SK-N-SH (cell line): ENCODE results near the gene SIRT3. TPM values are rescaled to one million over a fixed set of nuclear protein-coding genes. Genes with fewer than 3 reads are reported as not detected.

Source experiments
- CTCF ChIA-PET: fragments of 300-600, 350-600 bp; formaldehyde crosslinking; extraction: SDS; loops from one replicate; lab custom pipeline; 2021; lab: Yijun Ruan, JAX
- POLR2A ChIA-PET: fragments of 350-600 bp; sonication (Branson Sonifier 250); formaldehyde crosslinking; extraction: SDS; loops from one replicate; lab custom pipeline; 2020; ENCODE audit warnings: antibody characterized with exemption, inconsistent platforms; lab: Yijun Ruan, JAX
- DNase-seq: peaks from one replicate; pipeline ENCODE4 v3.0.0; 2012
- H2AFZ ChIP-seq: fragments of 200-600 bp; sonication (generic); 2 replicates; pipeline ENCODE4 v1.8.1; 2016; ENCODE audit warnings: antibody characterized with exemption, mild to moderate bottlenecking, low read depth
- H3F3A ChIP-seq: fragments of 200-600 bp; sonication (generic); replicated peaks from 2 replicates; pipeline ENCODE3; 2016; ENCODE audit warnings: antibody characterized with exemption, mild to moderate bottlenecking; ENCODE audit not compliant: insufficient read depth
- H3K27ac ChIP-seq, 2 experiments: fragments of 200-500 bp in 1 of 2; fragments of 200-600 bp in 1 of 2; sonication (Bioruptor generic) in 1 of 2; sonication (generic), shearing (Covaris generic) in 1 of 2; 2 replicates each; pipeline versions ENCODE4 v1.5.1 to v1.6.1; 2014 to 2016; ENCODE audit warnings: low read depth in 2 of 2, inconsistent platforms in 1 of 2, low read length in 1 of 2, mild to moderate bottlenecking in 1 of 2, mixed read lengths in 1 of 2
- H3K27me3 ChIP-seq: fragments of 200-600 bp; sonication (generic), shearing (Covaris generic); 2 replicates; pipeline ENCODE4 v1.6.1; 2016; ENCODE audit warnings: mixed run types; ENCODE audit not compliant: insufficient read depth
- H3K36me3 ChIP-seq, 2 experiments: fragments of 200-500 bp in 1 of 2; fragments of 200-600 bp in 1 of 2; sonication (Bioruptor generic) in 1 of 2; sonication (generic) in 1 of 2; replicated peaks in 1 of 2; 2 replicates each; pipeline versions ENCODE3 to v1.5.1; 2014 to 2016; ENCODE audit warnings: low read length in 1 of 2, mild to moderate bottlenecking in 1 of 2; ENCODE audit not compliant: insufficient read depth in 2 of 2, control insufficient read depth in 1 of 2
- H3K4me1 ChIP-seq, 2 experiments: fragments of 200-500 bp in 1 of 2; fragments of 200-600 bp in 1 of 2; sonication (Bioruptor generic) in 1 of 2; sonication (generic), shearing (Covaris generic) in 1 of 2; 2 replicates each; pipeline versions ENCODE4 v1.5.1 to v1.6.1; 2014 to 2016; ENCODE audit warnings: low read depth in 1 of 2, low read length in 1 of 2, mixed run types in 1 of 2; ENCODE audit not compliant: insufficient read depth in 2 of 2, control insufficient read depth in 1 of 2
- H3K4me2 ChIP-seq: fragments of 200-600 bp; sonication (generic), shearing (Covaris generic); 2 replicates; pipeline ENCODE4 v1.6.1; 2017; ENCODE audit warnings: mixed run types
- H3K4me3 ChIP-seq, 2 experiments: fragments of 200-500 bp in 1 of 2; fragments of 200-600 bp in 1 of 2; sonication (Bioruptor generic) in 1 of 2; sonication (generic), shearing (Covaris generic) in 1 of 2; 2 replicates each; pipeline versions ENCODE4 v1.5.1 to v1.8.1; 2014 to 2016; ENCODE audit warnings: low read depth in 2 of 2, inconsistent platforms in 1 of 2, low read length in 1 of 2, mild to moderate bottlenecking in 1 of 2, mixed read lengths in 1 of 2, moderate library complexity in 1 of 2
- H3K79me2 ChIP-seq: fragments of 200-600 bp; sonication (generic); 2 replicates; pipeline ENCODE4 v1.8.1; 2017; ENCODE audit warnings: mild to moderate bottlenecking; ENCODE audit not compliant: insufficient read depth
- H3K9ac ChIP-seq: fragments of 200-600 bp; sonication (generic); 2 replicates; pipeline ENCODE4 v1.6.1; 2017; ENCODE audit warnings: mixed run types
- H3K9me2 ChIP-seq: fragments of 200-600 bp; sonication (generic); 2 replicates; pipeline ENCODE4 v1.6.1; 2017; ENCODE audit warnings: mixed run types
- H3K9me3 ChIP-seq: fragments of 200-600 bp; sonication (generic); 2 replicates; pipeline ENCODE4 v1.6.1; 2017; ENCODE audit warnings: mixed run types, mild to moderate bottlenecking, moderate library complexity
- H4K20me1 ChIP-seq: fragments of 200-600 bp; sonication (generic); 2 replicates; pipeline ENCODE4 v1.6.1; 2017; ENCODE audit warnings: mild to moderate bottlenecking, mixed run types; ENCODE audit not compliant: insufficient read depth
- CHD2 ChIP-seq: fragments of 150-350 bp; IDR thresholded peaks from 2 replicates; pipeline ENCODE4 v1.6.1; 2018; ENCODE audit warnings: low read length; ENCODE audit not compliant: partially characterized antibody
- CTCF ChIP-seq: fragments of 200-600 bp; sonication (generic); IDR thresholded peaks from 2 replicates; pipeline ENCODE4 v1.6.1; 2017; ENCODE audit warnings: antibody characterized with exemption, mild to moderate bottlenecking, moderate library complexity
- ELF1 ChIP-seq: IDR thresholded peaks from 2 replicates; pipeline ENCODE4 v1.4.0; 2012
- EP300 ChIP-seq, 2 experiments: IDR thresholded peaks; 2 replicates each; pipeline versions ENCODE4 v1.4.0 to v1.6.1; 2012; ENCODE audit warnings: borderline replicate concordance in 1 of 2, low read depth in 1 of 2, low read length in 1 of 2
- EZH2phosphoT487 ChIP-seq: fragments of 200-600 bp; sonication (generic); IDR thresholded peaks from 2 replicates; pipeline ENCODE4 v1.6.1; 2017; ENCODE audit warnings: low read depth, mixed run types, mild to moderate bottlenecking, antibody characterized with exemption, moderate library complexity, borderline replicate concordance
- GABPA ChIP-seq: IDR thresholded peaks from 2 replicates; pipeline ENCODE4 v1.4.0; 2012; ENCODE audit warnings: low read depth, mild to moderate bottlenecking
- IRF3 ChIP-seq: fragments of 150-350 bp; IDR thresholded peaks from 2 replicates; pipeline ENCODE4 v1.6.1; 2016; ENCODE audit warnings: mild to moderate bottlenecking, low read depth, low read length
- JUND ChIP-seq: IDR thresholded peaks from 2 replicates; pipeline ENCODE4 v1.4.0; 2012
- MAX ChIP-seq: IDR thresholded peaks from 2 replicates; pipeline ENCODE4 v1.4.0; 2012; ENCODE audit warnings: low read depth
- MEF2A ChIP-seq: IDR thresholded peaks from 2 replicates; pipeline ENCODE4 v1.4.0; 2012; ENCODE audit warnings: low read depth, borderline replicate concordance
- MXI1 ChIP-seq: IDR thresholded peaks from 2 replicates; pipeline ENCODE4 v1.6.1; 2012; ENCODE audit warnings: mild to moderate bottlenecking, low read depth, low read length, improper control_type of control experiment
- NFIC ChIP-seq: IDR thresholded peaks from 2 replicates; pipeline ENCODE4 v1.4.0; 2012; ENCODE audit warnings: borderline replicate concordance
- POLR2AphosphoS5 ChIP-seq: IDR thresholded peaks from 2 replicates; pipeline ENCODE4 v1.6.1; 2012; ENCODE audit warnings: low read depth, low read length
- RCOR1 ChIP-seq: fragments of 150-350 bp; IDR thresholded peaks from 2 replicates; pipeline ENCODE4 v1.6.1; 2017; ENCODE audit warnings: antibody characterized with exemption, low read length
- SIN3A ChIP-seq: IDR thresholded peaks from 2 replicates; pipeline ENCODE4 v1.6.1; 2012; ENCODE audit warnings: low read depth, mild to moderate bottlenecking, low read length, moderate library complexity, borderline replicate concordance
- TEAD4 ChIP-seq: IDR thresholded peaks from 2 replicates; pipeline ENCODE4 v1.4.0; 2012; ENCODE audit warnings: mild to moderate bottlenecking, borderline replicate concordance; ENCODE audit not compliant: insufficient read depth
- USF1 ChIP-seq: IDR thresholded peaks from 2 replicates; pipeline ENCODE4 v1.4.0; 2012; ENCODE audit warnings: low read depth, borderline replicate concordance
- USF2 ChIP-seq: fragments of 150-350 bp; IDR thresholded peaks from 2 replicates; pipeline ENCODE4 v1.6.1; 2017; ENCODE audit warnings: antibody characterized with exemption, low read length, low read depth, borderline replicate concordance
- WGBS: methylation state at CpG from one replicate; pipeline ENCODE4 v1.1.6; 2017; ENCODE audit warnings: low lambda C conversion rate; 5-methylcytosine and 5-hydroxymethylcytosine counted together
- polyA plus RNA-seq, 3 experiments: library from polyadenylated mRNA; depleted of rRNA; stranded (reverse); fragments of >200 nt; gene quantifications; 2 replicates each; pipeline ENCODE4 v1.2.3, GENCODE V29; 2012

Gene SIRT3
- polyA plus RNA-seq, 1 of the 3 experiments (the other 2 are of a cell fraction), result 34.4 TPM

- H2AFZ ChIP-seq, result no peak overlapping the region
- TF ChIP-seq RCOR1 (no peak), EZH2phosphoT487 (no peak), MAX (0 out of 2 replicates have a peak, but pooled peaks have one; percentile 24), SIN3A (peak; percentile 90), USF1 (no peak), JUND (no peak), TEAD4 (no peak), USF2 (no peak), IRF3 (no peak), EP300 (IDR thresholded peaks at IDR 0.05; ENCODE audit: borderline replicate concordance in 1 of 2, low read depth in 1 of 2, low read length in 1 of 2) (no peak), NFIC (no peak; the same call in 1 of the 2 replicates), ELF1 (no peak), MXI1 (peak; percentile 84), MEF2A (no peak), POLR2AphosphoS5 (no peak; the same call in none of the 2 replicates), CTCF (no peak), GABPA (no peak; the same call in 1 of the 2 replicates), CHD2 (peak; percentile 49)
- peaks cover 11% of the 10 kb centered on the region for H3F3A ChIP-seq
- H3K9me2 ChIP-seq, result no peaks in the 10 kb centered on the region
- ChIA-PET CTCF (no interaction called here), POLR2A (no interaction called here)
- under 1% methylated on average over 31 of the region's 57 CpGs for WGBS
- H3K9me3 ChIP-seq, result no peaks in the 10 kb centered on the region
- peaks cover 84% of the 10 kb centered on the region for H3K79me2 ChIP-seq
- H3K4me1 ChIP-seq, result peaks cover 15 to 32% of the 10 kb centered on the region in 2 experiments; a peak in 3 of 4 replicates
- peak overlapping the region; percentile 78 to 97 for H3K4me3 ChIP-seq
- H3K27ac ChIP-seq, result peak overlapping the region; percentile 97 to 99
- no peaks in the 10 kb centered on the region for H3K27me3 ChIP-seq
- DNase-seq, result peak; percentile 94
- H3K9ac ChIP-seq, result peak overlapping the region; percentile 99
- peaks cover 41% of the 10 kb centered on the region for H4K20me1 ChIP-seq
- H3K4me2 ChIP-seq, result peak overlapping the region; percentile 92
- H3K36me3 ChIP-seq, result peaks cover 51 to 59% of the 10 kb centered on the region in 2 experiments
These were observed 27.8 kb downstream of the SIRT3 start for GRCh38 chr11:208181-208916.
